Activated CD8-positive, alpha-beta T cell treated with anti-CD3 and anti-CD28 coated beads, Interleukin-2, amount 10 ng/mL, durations not matched to agents 7 days and 5 days (primary cell): ENCODE results near the gene RSPH1. TPM values are rescaled to one million over a fixed set of nuclear protein-coding genes. Genes with fewer than 3 reads are reported as not detected.

Experiments
- ATAC-seq: fragments of 150-1000 bp; cut with Tn5 transposase; one replicate; pipeline ENCODE4 v1.10.0; 2021; ENCODE audit warnings: moderate library complexity
- CTCF ChIA-PET: fragments of 350-600 bp; sonication (Branson Sonifier 250); formaldehyde crosslinking; loops from one replicate; lab custom pipeline; 2021; ENCODE audit warnings: antibody characterized with exemption; lab: Charles Lee
- POLR2A ChIA-PET: fragments of 350-600 bp; sonication (Branson Sonifier 250); formaldehyde crosslinking; loops from one replicate; lab custom pipeline; 2021; ENCODE audit warnings: antibody characterized with exemption; lab: Charles Lee
- DNase-seq: peaks from one replicate; pipeline ENCODE4 v3.0.0-alpha.2; 2020
- H3K27ac Mint-ChIP-seq: one replicate; pipeline ENCODE4 v1.8.0; 2021; ENCODE audit warnings: mild to moderate bottlenecking, mixed read lengths
- H3K27me3 Mint-ChIP-seq: one replicate; pipeline ENCODE4 v1.8.0; 2021; ENCODE audit warnings: low read depth, mixed read lengths
- H3K36me3 Mint-ChIP-seq: one replicate; pipeline ENCODE4 v1.8.0; 2021; ENCODE audit warnings: low read depth, mixed read lengths
- H3K4me1 Mint-ChIP-seq: one replicate; pipeline ENCODE4 v1.8.0; 2021; ENCODE audit warnings: low read depth, mixed read lengths
- H3K4me3 Mint-ChIP-seq: one replicate; pipeline ENCODE4 v1.8.0; 2021; ENCODE audit warnings: mild to moderate bottlenecking, mixed read lengths
- H3K9me3 Mint-ChIP-seq: one replicate; pipeline ENCODE4 v1.8.0; 2022; ENCODE audit warnings: mixed read lengths; ENCODE audit not compliant: insufficient read depth
- total RNA-seq, 2 experiments: library from RNA; stranded (reverse); gene quantifications; one replicate each; pipeline ENCODE4 v1.2.3, GENCODE V29; 2021

RSPH1 gene
- total RNA-seq, 2 experiments from 2014 or later = not detected

GRCh38 chr21:42539342-42539741 is 43.3 kb upstream of the RSPH1 start:
- peaks cover 13% of the 10 kb centered on the region for H3K4me1 Mint-ChIP-seq
- ATAC-seq (no peak), DNase-seq (no peak)
- H3K4me3 Mint-ChIP-seq = no peak overlapping the region
- peaks cover 27% of the 10 kb centered on the region for H3K36me3 Mint-ChIP-seq
- no peaks in the 10 kb centered on the region for H3K27me3 Mint-ChIP-seq
- no peaks in the 10 kb centered on the region for H3K9me3 Mint-ChIP-seq
- H3K27ac Mint-ChIP-seq = no peak overlapping the region
- POLR2A ChIA-PET = no interaction called here
- CTCF ChIA-PET = interaction anchor here (1.2 to 6.7 kb wide), 2 partner anchors 12 to 72 kb away, joined by 6 to 56 read pairs; no protein-coding TSS in a partner anchor

- CTCF ChIA-PET = interaction anchor here (1.0 to 6.7 kb wide), 7 partner anchors 11 to 280 kb away, joined by 3 to 56 read pairs (median 5); partner anchors contain the start of gene SLC37A1
Observed at GRCh38 chr21:42538479-42539275, 42.7 kb upstream of the RSPH1 start.

GRCh38 chr21:42537106-42537742 is 41.2 kb upstream of the RSPH1 start:
- Mint-ChIP-seq H3K9me3 (no peaks in the 10 kb centered on the region), H3K36me3 (peaks cover 26% of the 10 kb centered on the region), H3K27me3 (no peaks in the 10 kb centered on the region), H3K4me3 (no peak overlapping the region), H3K4me1 (peaks cover 18% of the 10 kb centered on the region), H3K27ac (no peak overlapping the region)
- POLR2A ChIA-PET = interaction anchor here (1.4 kb wide), 1 partner anchor 356 kb away, joined by 4 read pairs; the partner anchor contains the start of gene NDUFV3
- CTCF ChIA-PET = interaction anchor here (0.8 to 6.7 kb wide), 12 partner anchors 10 to 227 kb away, joined by 3 to 56 read pairs (median 5); partner anchors contain the start of gene SLC37A1
- peak; percentile 51 for DNase-seq
- peak; percentile 55 for ATAC-seq

More at GRCh38 chr21:42538479-42539275, 42.7 kb upstream of the RSPH1 start:
- Mint-ChIP-seq H3K4me1 (peaks cover 18% of the 10 kb centered on the region), H3K4me3 (no peak overlapping the region), H3K27me3 (no peaks in the 10 kb centered on the region), H3K9me3 (no peaks in the 10 kb centered on the region), H3K27ac (no peak overlapping the region), H3K36me3 (peaks cover 25% of the 10 kb centered on the region)
- ATAC-seq = no peak
- no peak for DNase-seq
- POLR2A ChIA-PET = interaction anchor here (1.1 kb wide), 1 partner anchor 11 kb away, joined by 3 read pairs; no protein-coding TSS in a partner anchor

- POLR2A ChIA-PET = interaction anchor here (0.8 to 1.4 kb wide), 3 partner anchors 21 to 356 kb away, joined by 3 to 4 read pairs (median 3); partner anchors contain the start of gene NDUFV3
- CTCF ChIA-PET = interaction anchor here (0.8 to 6.7 kb wide), 12 partner anchors 10 to 226 kb away, joined by 3 to 56 read pairs (median 5); partner anchors contain the start of gene SLC37A1
- ATAC-seq = no peak
- Mint-ChIP-seq H3K27ac (no peak overlapping the region), H3K36me3 (peaks cover 25% of the 10 kb centered on the region), H3K9me3 (no peaks in the 10 kb centered on the region), H3K4me3 (no peak overlapping the region), H3K4me1 (peaks cover 18% of the 10 kb centered on the region), H3K27me3 (no peaks in the 10 kb centered on the region)
- no peak for DNase-seq
Observed at GRCh38 chr21:42536601-42537000, 40.6 kb upstream of the RSPH1 start.

- POLR2A ChIA-PET = interaction anchor here (1.0 to 1.4 kb wide), 2 partner anchors 20 to 357 kb away, joined by 3 to 4 read pairs; partner anchors contain the start of gene NDUFV3
- DNase-seq = no peak
- Mint-ChIP-seq H3K4me3 (no peak overlapping the region), H3K4me1 (peaks cover 18% of the 10 kb centered on the region), H3K9me3 (no peaks in the 10 kb centered on the region), H3K36me3 (peaks cover 22% of the 10 kb centered on the region), H3K27me3 (no peaks in the 10 kb centered on the region), H3K27ac (no peak overlapping the region)
- ATAC-seq = no peak
- CTCF ChIA-PET = interaction anchor here (1.5 to 6.7 kb wide), 9 partner anchors 9 to 225 kb away, joined by 4 to 56 read pairs (median 6); partner anchors contain the start of gene SLC37A1
Observed at GRCh38 chr21:42535602-42536171, 39.7 kb upstream of the RSPH1 start.

- Mint-ChIP-seq H3K4me1 (peaks cover 22% of the 10 kb centered on the region), H3K9me3 (no peaks in the 10 kb centered on the region), H3K4me3 (no peak overlapping the region), H3K27ac (peak overlapping the region; percentile 2), H3K27me3 (no peaks in the 10 kb centered on the region), H3K36me3 (peaks cover 25% of the 10 kb centered on the region)
- ChIA-PET POLR2A (no interaction called here), CTCF (interaction anchor here (6.7 kb wide), 1 partner anchor 68 kb away, joined by 56 read pairs; no protein-coding TSS in a partner anchor)
- DNase-seq (no peak), ATAC-seq (no peak)
Observed at GRCh38 chr21:42534421-42535378, 38.7 kb upstream of the RSPH1 start.

- no peak for ATAC-seq
- Mint-ChIP-seq H3K27ac (peak overlapping the region; percentile 2), H3K36me3 (peaks cover 28% of the 10 kb centered on the region), H3K4me3 (no peak overlapping the region), H3K9me3 (no peaks in the 10 kb centered on the region), H3K27me3 (no peaks in the 10 kb centered on the region), H3K4me1 (peaks cover 26% of the 10 kb centered on the region)
- no peak for DNase-seq
- ChIA-PET POLR2A (no interaction called here), CTCF (interaction anchor here (6.7 kb wide), 1 partner anchor 67 kb away, joined by 56 read pairs; no protein-coding TSS in a partner anchor)
Observed at GRCh38 chr21:42533963-42534355, 37.9 kb upstream of the RSPH1 start.

GRCh38 chr21:42533306-42533962 is 37.4 kb upstream of the RSPH1 start:
- Mint-ChIP-seq H3K4me1 (peaks cover 26% of the 10 kb centered on the region), H3K9me3 (no peaks in the 10 kb centered on the region), H3K27me3 (no peaks in the 10 kb centered on the region), H3K4me3 (no peak overlapping the region), H3K36me3 (peaks cover 28% of the 10 kb centered on the region), H3K27ac (no peak overlapping the region)
- ATAC-seq (no peak), DNase-seq (no peak)
- CTCF ChIA-PET = interaction anchor here (6.7 kb wide), 1 partner anchor 66 kb away, joined by 56 read pairs; no protein-coding TSS in a partner anchor
- POLR2A ChIA-PET = no interaction called here

- H3K36me3 Mint-ChIP-seq = peaks cover 32% of the 10 kb centered on the region
- H3K27ac Mint-ChIP-seq = no peak overlapping the region
- no peaks in the 10 kb centered on the region for H3K9me3 Mint-ChIP-seq
- no peaks in the 10 kb centered on the region for H3K27me3 Mint-ChIP-seq
- ChIA-PET POLR2A (interaction anchor here (0.9 kb wide), 1 partner anchor 10 kb away, joined by 3 read pairs; no protein-coding TSS in a partner anchor), CTCF (interaction anchor here (6.7 kb wide), 1 partner anchor 65 kb away, joined by 56 read pairs; no protein-coding TSS in a partner anchor)
- peaks cover 31% of the 10 kb centered on the region for H3K4me1 Mint-ChIP-seq
- no peak overlapping the region for H3K4me3 Mint-ChIP-seq
- no peak for DNase-seq
- ATAC-seq = no peak
Observed at GRCh38 chr21:42532466-42533181, 36.6 kb upstream of the RSPH1 start.
